Stimulated activated CD4-positive, alpha-beta T cell treated with anti-CD3 and anti-CD28 coated beads, Interleukin-15, amount 100 ng/mL, for 24 hours (primary cell): ENCODE data around the gene JPH4.

Experiments used
- DNase-seq: peaks from one replicate; pipeline ENCODE4 v3.0.0-alpha.2; 2020

JPH4 gene

DNA sequence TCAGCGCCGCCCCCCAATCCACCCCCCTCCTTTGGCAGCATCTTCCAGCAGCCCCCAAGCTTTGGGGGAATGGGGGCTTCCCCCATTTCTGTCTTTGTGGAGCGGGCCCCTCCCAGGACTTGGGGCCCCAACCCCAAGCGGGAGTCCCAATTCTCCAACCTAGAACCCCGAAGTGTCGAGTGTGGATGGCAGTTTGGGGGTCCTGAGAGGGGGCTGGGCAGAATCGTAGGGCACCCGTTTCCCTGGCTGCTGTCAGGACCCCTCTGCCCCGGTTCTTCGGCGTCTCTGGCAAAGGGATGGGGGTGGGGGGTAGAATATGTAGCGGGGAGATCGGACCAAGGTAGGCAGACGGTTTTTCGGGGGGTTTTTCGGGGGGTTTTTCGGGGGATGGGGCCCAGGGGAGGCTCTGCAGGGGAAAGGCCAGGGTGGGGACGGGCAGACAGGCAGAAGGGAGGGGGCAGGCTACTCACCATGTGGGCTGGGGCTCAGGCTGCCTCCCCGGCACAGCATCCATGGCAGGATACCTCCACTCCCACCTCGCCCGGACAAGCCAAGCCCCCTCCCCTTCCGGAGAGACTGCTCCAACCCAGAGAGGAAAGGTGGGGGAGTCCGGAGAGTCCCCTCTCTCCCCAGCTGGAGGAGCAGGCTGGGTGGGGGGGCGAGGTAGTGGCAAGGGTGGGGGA, 739 bp downstream of the JPH4 start:
- no peak for DNase-seq

DNA sequence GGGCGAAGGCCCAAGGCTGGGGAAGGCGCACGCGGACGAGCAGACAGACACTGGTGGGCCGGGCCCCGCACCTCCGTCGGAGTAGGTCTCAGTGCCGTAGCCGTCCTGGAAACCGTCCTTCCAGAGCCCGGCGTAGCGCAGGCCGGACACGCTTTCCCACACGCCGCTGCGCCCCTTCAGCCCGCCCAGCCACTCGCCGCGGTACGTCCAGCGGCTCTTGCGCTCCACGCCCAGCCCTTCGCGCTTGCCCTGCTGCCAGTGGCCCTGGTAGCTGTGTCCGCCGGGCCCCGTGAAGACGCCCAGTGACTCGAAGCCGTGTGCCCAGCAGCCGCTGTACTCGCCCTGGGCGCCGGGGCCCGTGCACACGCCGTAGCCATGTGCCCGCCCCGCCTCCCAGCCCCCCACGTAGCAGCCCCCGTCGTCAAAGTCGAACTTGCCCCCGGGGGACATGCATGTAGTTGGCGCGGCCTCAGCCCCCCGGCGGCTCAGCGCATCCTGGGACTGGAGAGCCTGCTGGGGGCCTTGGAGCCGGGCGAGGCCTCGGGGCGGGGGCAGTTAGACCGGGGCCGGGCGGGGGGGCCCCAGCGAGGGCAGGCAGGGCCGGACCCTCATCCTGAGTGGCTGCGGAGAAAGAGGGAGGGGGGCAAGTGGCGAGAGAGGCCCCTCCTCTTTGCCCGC, 1.4 kb downstream of the JPH4 start:
- DNase-seq = no peak

DNA sequence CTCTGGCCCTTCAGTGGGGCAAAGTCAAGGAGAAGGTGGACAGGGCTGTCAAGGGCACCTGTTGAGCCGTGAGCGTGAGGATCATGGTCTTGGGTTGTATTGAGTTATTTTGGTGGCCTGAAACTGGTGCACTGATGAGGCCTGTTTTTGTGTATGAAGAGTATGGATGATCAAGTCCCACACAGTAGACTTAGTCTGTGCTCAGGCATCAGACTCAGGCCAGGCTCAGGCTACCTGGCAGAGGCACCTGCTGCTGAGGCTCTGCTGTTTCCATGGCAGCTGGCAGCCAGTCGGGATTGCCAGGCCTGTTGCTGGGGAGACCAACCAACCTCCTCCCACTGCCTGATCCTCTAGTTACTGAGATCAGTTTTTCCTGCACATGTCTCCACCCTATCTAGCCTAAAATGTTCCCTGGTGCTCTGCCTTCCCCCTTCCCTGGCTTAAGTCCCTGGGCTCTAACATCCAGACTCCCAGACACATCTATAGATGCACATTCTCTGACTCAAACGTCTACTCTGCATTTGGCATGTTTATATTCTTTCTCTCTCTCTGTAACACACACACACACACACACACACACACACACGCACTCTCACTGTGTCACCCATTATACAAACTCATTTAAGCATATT, 5.1 kb downstream of the JPH4 start:
- no peak for DNase-seq

DNA sequence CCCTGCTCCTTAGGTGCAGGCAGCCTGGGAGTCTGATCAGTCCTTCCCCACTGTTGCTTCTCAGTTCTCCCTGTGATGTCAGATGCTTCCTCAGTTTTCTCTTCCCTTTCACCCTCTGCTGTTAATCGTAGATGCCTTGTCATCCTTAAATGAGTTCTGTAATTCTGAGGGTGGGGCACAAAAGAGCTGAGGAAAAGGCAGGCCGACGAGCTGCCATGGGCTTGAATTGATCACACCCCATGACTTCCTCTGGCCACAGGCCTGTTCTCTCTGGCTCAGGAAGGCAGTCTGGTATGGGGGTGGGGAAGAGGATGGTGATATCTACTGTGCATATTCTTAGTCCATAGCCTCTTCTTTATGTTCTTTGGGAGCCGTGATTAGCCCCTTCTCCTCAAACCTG, 5.8 kb downstream of the JPH4 start:
- no peak for DNase-seq

- no peak for DNase-seq
Observed at GRCh38 chr14:23572524-23572828, 6.1 kb downstream of the JPH4 start.

DNA sequence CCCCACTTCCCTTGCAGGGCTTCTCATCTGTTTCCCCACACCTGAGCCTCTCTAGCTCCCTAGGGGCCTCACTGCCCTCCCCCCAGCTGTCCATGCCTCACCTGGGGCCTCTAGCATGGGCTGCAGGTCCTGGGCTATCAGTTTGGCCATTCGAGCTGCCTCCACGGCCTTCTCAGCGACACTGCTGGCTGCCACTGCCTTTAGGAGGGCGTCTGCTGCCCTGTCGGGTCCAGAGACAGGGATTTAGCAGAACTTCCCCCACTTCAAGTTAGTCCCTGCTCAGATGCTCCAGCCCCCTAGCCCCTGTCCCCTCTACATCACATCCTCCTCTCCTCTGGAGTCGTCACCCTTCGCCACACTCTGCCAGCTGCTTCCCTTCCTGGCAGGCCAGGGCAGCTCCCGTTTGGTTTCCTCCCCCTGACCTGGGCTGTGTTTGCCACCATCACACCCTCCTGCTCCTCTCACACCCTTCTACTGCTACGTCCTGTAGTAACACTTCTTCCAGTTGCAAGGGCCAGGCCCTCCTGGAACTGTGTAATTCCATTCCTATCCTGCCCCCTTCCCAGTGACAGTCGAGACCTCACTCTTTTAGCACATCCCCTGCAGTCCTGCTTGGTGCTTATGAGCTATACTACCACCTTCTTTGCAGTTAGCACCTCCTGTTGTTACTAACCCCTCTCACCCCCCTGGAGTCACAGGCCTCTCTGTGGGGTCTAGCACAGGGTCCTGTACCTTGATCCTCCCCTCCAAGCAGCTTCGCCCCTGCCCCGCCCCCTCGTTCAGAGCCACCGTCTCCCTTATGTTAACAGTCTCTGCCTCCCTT, 6.7 kb downstream of the JPH4 start:
- no peak for DNase-seq

DNA sequence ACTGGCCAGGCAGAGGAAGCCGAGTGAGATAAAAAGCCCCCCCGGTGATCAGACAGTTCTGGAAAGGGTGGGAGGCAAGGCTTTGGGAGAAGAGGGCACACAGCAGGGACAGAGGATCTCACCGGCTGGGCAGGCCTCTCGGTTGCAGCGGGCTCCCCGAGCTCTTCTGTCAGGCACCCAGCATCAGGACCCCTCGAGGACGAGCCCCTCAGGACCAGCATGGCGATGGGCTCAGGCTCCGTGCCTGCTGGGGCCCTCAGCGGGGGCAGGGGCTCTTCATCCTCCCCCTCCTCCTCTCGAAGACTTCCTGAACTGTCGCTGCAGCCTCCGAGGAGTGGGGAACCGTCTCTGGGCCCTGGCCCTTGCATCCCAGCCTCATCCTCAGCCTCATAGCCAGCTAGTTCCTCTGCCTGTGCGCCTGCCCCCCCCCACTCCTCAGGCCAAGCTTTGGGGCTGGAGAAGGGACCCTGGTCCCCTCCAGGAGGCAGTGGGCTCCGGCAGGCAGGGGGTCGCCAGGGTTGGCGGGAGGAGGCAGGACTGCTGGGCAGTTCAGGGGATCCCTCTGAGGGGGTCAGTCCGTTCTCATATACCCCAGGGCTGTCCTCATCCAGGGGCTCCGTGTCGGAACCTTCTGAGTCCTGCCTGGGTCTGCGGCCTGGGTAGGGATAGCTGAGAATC, 7.6 kb downstream of the JPH4 start:
- DNase-seq = no peak

GRCh38 chr14:23569443-23570151, 9.0 kb downstream of the JPH4 start:
- no peak for DNase-seq

GRCh38 chr14:23568600-23569331, 9.8 kb downstream of the JPH4 start:
- peak; percentile 35 for DNase-seq

GRCh38 chr14:23568021-23568599, 10.5 kb downstream of the JPH4 start:
- no peak for DNase-seq

DNA sequence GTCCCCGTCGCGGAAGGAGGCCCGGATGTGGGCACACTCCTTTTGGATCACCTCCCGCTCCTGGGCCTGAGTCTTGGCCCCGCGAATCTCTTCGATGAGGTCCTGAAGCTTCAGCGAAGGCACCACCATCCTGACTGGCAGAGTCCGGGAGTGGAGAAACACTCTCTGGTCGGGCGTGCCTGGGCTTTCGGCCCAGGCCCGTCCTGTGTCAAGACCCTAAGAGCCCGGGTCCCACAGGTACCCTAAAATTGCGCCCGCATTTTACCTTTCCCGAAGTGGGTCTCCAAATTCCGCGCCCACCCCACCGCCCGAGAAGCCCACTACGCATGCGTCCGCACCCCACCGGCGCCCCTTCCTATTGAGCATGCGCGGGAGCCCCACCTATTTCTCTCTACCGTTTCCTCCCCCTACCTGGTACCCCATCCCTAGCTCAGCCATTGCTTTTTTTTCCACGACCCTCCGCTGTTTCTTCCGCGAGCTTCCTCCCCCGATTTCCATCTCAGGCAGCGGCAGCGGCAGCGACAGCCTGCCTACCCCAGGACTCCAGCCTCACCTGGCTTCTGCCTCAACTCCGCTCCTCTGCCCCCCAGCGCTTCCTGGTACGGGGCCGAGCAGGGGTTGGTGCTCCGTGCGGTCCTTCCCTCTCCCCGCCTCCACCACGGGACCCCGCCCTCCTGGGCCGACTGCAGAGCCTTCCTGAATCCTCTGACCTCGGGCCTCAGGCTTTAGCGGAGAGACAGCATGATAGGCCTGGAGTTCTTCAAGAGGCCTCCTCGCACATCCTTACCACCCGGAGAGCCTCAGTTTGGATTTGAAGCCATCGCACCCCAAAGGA, 11.2 kb downstream of the JPH4 start, which contains the start of gene AP1G2:
TSS of gene AP1G2 (minus strand) at position 606 of the 835 bp plus-strand sequence. CDS start at position 129, 477 bp downstream.
- DNase-seq = peak; percentile 96

DNA sequence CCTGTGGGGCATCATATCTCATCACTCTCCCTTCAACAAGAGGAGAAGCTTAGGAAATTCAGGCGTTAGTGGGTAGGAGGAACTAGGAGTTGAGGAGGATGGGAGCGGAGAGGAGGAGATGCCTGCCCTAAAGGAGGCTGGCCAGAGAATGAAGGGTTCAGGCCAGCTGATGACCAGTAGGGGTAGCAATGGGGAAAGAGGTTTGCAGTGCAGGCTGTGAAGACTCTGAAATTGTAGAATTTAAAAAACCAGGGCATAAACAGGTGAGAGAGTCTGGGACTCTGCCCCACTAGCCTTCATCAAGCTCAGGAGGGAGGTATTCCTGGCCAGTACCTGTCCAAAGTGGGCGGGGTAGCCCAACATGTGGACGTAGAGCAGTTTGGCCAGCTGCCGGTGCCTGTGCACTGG, 11.8 kb downstream of the JPH4 start:
- no peak for DNase-seq

DNA sequence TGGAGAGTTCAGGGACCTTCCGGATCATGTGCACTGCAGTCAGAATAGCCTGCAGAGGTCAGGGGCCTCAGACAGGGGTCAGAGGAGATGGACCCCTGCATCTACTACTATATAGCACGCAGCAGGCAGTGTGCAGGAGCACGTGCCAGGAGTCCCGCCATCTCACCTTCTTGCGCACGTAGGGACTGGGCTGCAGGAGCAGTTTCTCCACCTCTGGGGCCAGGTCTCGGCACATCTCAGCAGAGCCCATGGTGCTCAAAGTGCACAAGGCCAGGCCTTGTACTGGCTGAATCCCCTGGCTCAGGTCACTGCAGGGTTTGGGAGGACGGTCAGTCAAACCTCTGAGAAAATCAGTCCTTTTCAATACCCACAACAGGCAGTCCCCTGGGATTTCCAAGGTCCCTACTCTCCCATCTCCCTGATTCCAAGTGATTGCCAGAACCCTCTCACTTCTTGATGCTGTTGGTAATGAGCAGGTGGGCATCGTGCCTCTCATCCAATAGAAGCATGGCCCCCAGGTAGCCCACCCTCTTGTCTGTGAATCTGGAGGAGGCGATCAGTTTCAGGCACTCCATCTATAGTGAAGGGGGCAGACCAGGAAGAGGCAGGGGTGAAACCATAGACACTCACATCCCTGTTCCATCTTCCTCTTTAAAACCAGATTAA, 12.3 kb downstream of the JPH4 start:
- DNase-seq = no peak

DNA sequence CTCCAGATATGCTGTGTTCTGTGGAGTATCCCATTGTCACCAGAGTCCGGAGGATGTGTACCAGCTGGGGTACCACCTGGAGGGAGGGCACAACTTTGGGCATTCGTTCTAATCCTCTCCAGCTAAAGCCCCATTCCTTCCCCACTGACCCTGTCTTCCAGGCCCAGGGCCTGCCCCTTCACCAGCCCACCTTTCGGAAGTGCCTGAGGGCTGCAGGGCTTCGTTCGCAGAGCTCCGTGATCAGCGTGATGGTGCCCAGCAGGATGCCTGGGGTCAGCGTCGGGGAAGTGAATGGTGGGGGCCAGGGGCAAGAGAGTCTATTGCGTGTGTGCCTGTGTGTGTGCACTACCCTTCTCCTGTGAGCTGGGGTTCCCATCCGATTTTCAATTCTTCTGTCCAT, 13.0 kb downstream of the JPH4 start:
- DNase-seq = no peak

DNA sequence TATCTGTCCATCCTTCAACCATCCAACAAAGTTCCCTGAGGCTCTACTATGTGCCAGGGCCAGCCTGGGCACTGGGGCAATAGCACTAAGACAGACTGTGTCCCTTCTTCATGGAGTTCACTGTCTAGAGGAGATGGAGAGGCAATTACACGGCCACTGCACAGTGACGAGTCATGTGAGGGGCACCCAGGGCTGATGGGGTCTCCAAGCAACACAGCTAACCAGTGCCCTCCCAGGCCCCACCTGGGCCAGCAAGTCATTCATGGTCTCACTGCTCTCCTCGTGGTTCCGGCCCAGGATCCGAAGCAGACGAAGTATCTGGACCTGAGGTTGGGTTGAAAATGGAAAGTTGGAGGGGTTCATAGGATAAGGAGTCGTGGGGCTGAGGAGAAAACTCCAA, 13.7 kb downstream of the JPH4 start:
- DNase-seq = no peak

GRCh38 chr14:23564181-23564812, 14.3 kb downstream of the JPH4 start:
- DNase-seq = no peak

- DNase-seq = no peak
Observed at GRCh38 chr14:23563473-23564180, 15.0 kb downstream of the JPH4 start.

DNA sequence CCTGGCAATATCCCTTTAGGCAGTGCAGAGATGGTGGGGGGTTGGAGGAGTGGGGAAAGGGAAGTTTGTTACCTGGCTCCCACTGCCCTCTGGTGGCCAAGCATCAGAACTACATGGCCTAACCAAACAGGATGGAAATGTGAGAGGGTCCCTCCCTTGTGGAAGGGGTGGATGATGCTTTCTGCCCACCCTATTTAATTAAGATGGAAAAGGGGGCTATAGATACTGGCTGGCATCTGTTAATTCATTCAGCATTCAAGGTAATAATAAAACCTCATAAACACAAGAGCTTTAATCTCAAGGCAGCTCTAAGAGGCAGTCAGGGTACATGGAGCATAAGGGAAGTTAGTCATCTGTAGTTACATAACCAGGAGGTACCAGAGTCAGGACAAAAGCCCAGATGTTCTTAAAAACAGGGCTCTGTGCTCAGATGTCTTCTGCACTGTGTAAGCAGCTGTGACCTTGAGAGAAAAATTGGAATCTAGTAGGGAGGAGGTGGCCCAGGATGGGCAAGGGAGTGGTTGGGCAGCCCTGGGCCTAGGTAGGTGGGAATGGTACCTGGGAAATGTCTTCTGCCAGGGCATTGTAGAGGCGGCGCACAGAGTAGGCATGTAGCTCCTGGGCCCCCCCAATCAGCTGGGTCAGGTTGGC, 15.6 kb downstream of the JPH4 start:
- DNase-seq = peak; percentile 72
